Prostate gland (tissue), 2 donors: ENCODE measurements around the gene UNC5A.

Experiments used
- POLR2A ChIP-seq: fragments of 450-650 bp; IDR thresholded peaks from one replicate; pipeline ENCODE4 v1.6.1; 2016; ENCODE audit warnings: antibody characterized with exemption, mild to moderate bottlenecking
- TF ChIP-seq, protein P1 (sequence below), 4 experiments: fragments of 200-600 bp in 2 of 4; fragments of 450-650 bp in 2 of 4; sonication (generic) in 2 of 4; IDR thresholded peaks; 1 replicate in 3 of 4; 2 replicates in 1 of 4; pipeline ENCODE4 v1.5.1; 2016 to 2019; ENCODE audit warnings: antibody characterized with exemption in 4 of 4, mild to moderate bottlenecking in 2 of 4, moderate library complexity in 2 of 4

DNA sequence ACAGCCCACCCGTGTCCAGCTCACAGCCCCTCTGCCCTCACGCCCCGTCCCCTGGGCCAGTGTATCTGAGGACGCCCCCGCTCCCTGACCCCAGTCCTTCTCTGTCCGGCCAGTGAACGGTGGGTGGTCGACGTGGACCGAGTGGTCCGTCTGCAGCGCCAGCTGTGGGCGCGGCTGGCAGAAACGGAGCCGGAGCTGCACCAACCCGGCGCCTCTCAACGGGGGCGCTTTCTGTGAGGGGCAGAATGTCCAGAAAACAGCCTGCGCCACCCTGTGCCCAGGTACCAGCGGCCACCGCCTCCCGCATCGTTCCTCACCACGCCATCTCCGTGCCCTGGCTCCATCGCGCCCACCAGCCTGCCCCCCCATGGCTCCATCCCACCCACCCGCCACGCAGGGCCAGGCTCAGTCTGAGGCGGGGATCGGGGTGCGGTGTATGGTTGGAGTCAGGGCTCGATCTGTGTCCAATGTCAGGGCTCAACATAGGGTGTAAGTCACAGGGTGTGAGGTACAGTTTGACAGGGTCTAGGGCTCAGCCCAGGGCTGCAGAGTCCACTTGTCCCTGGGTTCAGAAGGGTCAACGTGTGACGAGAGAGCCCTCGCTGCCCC lies 59.2 kb downstream of the UNC5A start:
- TF ChIP-seq, protein P1, sequence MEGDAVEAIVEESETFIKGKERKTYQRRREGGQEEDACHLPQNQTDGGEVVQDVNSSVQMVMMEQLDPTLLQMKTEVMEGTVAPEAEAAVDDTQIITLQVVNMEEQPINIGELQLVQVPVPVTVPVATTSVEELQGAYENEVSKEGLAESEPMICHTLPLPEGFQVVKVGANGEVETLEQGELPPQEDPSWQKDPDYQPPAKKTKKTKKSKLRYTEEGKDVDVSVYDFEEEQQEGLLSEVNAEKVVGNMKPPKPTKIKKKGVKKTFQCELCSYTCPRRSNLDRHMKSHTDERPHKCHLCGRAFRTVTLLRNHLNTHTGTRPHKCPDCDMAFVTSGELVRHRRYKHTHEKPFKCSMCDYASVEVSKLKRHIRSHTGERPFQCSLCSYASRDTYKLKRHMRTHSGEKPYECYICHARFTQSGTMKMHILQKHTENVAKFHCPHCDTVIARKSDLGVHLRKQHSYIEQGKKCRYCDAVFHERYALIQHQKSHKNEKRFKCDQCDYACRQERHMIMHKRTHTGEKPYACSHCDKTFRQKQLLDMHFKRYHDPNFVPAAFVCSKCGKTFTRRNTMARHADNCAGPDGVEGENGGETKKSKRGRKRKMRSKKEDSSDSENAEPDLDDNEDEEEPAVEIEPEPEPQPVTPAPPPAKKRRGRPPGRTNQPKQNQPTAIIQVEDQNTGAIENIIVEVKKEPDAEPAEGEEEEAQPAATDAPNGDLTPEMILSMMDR (IDR thresholded peaks at IDR 0.05), result no peak
- TF ChIP-seq POLR2A, result no peak
